ENCODE data around the gene HS3ST3A1.
"Not testable (repeated sequence)": the region's sequence is repeated elsewhere in the genome, so short reads cannot be mapped to it uniquely, and the experiment has no call there.

HS3ST3A1 gene

DNA sequence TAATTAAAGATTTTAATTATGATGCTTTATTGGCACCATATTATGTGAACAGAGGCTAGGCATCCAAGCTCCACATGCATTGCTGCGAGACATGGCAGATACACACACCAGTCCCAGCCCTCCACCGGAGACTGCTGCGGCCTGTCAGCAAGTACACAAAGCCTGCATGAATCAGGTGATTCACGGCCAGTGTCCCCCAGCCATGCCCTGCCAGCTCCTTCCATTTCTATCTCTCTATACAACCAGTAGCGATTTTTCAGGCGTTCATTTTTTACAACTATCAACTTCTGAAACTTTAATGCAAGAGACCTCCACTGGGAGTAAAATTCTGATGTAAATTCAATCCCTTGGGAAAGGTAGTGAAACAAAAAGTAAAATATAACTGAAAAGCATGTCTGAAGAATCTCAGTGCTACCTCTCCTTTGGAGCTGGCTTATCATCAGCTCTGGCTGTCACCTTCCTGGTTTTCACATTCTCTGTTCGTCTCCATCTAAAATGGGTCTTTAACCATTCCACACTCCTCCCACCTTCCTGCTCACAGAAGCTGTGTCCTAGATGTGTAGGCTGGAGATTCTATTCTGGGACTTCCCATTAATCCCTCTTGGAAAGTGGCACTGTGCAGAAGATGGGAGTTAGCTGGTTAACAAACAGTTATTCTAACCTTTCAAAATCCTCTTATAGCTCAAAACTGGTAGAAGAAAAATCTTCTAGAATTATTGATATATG lies 32.2 kb downstream of the HS3ST3A1 start:
- no peak for DNase-seq

- no peak for DNase-seq
These were observed 32.9 kb downstream of the HS3ST3A1 start for GRCh38 chr17:13568582-13569397.

- no peak for DNase-seq
These were observed 37.9 kb downstream of the HS3ST3A1 start for GRCh38 chr17:13563866-13564265.

DNA sequence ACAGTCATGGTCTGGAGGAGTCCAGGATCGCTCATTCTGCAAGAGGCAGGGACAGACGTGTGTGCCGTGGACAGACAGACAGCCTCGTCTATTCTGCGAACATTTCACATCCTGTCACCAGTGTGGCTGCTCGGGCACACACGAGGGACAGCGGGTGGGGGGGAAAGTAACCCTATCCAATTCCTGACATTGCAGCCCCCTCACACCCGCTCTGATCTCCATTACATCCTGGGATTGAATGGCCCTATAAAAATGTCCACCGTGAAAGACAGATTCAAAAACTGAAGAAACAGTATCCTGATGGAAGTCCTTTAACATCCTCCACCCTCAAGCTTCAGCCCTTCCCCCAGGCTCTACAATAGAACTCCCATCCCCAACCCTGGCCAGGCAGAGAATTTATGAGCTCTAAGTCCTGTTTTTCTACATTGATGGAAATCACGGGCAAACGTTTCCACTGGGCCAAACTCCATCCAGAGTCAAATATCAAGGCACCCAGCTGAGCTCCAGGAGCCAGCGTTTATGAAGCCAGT lies 39.4 kb downstream of the HS3ST3A1 start:
- no peak for DNase-seq

DNA sequence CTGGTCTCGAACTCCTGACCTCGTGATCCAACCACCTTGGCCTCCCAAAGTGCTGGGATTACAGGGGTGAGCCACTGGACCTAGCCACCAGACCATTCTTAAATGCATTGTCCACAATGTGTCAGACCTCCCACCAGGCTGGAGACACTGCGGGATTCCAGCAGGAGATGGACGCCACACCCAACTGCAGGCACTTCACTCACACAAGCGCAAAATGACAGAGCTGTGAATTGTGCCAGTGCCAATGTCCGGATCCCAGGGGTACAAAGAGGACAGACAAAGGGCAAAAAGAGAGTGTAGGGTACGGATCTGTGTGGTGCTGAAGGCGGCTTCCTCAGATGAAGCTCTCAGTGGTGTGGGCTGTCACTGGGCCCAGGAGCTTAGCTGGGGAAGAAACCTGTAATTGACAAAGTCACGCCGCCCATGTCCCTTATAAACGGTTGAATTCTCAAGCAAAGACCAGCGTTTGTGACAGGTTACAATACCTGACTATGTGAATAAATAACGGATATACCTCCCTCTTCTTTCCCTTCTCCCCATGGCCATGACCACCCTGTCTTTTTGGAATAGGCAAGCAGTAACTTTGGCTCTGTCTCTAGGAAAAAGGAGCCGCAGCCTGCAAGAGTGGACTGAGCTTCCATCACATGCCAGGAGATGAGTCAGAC lies 40.0 kb downstream of the HS3ST3A1 start:
- DNase-seq, result no peak

DNA sequence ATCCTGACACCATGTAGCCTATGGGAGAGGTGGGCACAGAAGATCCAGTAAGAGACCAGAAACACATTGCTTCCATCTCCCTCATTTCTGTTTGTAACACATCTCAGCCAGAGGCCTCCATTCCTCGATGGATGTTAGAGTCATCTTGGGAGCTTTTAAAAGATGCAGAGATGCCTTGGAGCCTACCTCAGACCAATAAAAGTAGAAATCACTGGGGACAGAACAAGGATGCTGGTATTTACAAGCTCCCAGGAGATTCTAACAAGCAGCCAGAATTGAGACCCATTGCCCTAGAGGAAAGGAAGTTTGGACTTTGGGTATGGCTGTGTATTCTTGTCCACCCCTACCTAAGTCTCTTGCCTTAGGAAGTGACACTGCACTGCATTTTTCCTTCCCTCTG lies 40.8 kb downstream of the HS3ST3A1 start:
- DNase-seq, result no peak

DNA sequence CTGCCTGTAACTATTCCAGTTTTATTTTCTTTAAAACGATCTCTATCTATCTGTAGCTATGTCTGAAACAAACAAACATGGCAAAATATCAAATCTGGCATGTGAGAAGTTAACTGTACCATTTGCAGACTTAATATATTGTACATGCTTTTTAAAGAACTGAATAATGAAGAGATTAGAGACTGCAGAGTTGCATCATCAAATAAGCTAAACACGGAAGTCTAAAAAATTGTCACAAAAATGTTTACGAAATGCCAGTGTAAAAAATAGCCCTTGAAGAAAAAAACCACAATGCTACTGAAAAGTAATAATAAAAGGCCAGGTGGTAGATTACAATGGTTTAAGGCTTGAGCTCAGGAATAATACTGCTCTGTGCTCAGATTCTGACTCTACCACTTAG lies 43.1 kb downstream of the HS3ST3A1 start:
- DNase-seq, result no peak

GRCh38 chr17:13557077-13557476 lies 44.7 kb downstream of the HS3ST3A1 start:
- no peak for DNase-seq

GRCh38 chr17:13554231-13554630 lies 47.5 kb downstream of the HS3ST3A1 start:
- DNase-seq, result no peak

GRCh38 chr17:13550291-13550690 lies 51.4 kb downstream of the HS3ST3A1 start:
- no peak for DNase-seq

- DNase-seq, result not testable (repeated sequence)
These were observed 53.2 kb downstream of the HS3ST3A1 start for GRCh38 chr17:13548576-13548975.

GRCh38 chr17:13546851-13547250 lies 54.9 kb downstream of the HS3ST3A1 start:
- DNase-seq, result no peak

- DNase-seq, result no peak
These were observed 55.8 kb downstream of the HS3ST3A1 start for GRCh38 chr17:13545941-13546340.

- DNase-seq, result no peak
These were observed 57.0 kb downstream of the HS3ST3A1 start for GRCh38 chr17:13544765-13545164.

GRCh38 chr17:13544292-13544691 lies 57.4 kb downstream of the HS3ST3A1 start:
- DNase-seq, result no peak

DNA sequence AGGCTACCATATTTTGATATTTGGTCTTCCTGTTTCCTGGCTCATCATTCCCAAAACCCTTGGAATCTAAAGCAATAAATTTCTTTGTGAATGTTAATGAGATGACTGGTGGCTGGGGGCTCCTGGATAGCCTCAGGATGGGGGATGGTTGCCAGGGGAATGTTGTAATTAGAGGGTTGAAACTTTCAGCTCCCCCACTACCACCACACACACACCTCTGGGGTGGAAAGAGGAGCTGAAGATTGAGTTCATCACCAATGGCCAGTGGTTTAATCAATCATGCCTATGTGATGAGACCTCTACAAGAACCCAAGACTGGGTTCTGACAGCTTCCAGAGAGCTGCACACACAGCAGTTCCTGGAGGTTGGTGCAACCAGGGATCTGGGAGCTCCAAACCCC lies 59.1 kb downstream of the HS3ST3A1 start:
- DNase-seq, result no peak

DNA sequence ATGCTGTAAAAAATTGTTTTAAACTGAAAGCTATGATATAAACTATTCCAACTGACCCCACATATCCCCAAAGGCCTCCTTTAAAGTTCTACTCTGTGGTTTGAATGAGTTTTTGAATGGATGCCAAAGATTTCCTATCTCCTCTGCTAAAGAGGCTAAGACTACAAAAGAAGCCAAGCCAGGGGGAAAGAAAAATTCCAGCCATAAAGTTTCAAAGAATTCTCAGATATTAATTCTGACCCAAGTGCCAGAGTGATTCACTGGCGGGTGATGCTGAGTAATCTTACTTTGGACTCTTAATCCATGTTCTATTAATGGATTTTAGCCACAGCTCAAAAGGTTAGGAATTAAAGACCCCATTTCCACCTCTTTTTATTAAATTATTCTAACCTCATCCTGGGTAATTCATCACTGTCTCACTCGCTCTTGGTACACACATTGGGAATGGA lies 60.7 kb downstream of the HS3ST3A1 start:
- no peak for DNase-seq

GRCh38 chr17:13540546-13540945 lies 61.2 kb downstream of the HS3ST3A1 start:
- no peak for DNase-seq

- no peak for DNase-seq
These were observed 62.3 kb downstream of the HS3ST3A1 start for GRCh38 chr17:13539421-13539820.

- DNase-seq, result no peak
These were observed 62.8 kb downstream of the HS3ST3A1 start for GRCh38 chr17:13538841-13539411.

- DNase-seq, result no peak
These were observed 63.7 kb downstream of the HS3ST3A1 start for GRCh38 chr17:13537871-13538643.

DNA sequence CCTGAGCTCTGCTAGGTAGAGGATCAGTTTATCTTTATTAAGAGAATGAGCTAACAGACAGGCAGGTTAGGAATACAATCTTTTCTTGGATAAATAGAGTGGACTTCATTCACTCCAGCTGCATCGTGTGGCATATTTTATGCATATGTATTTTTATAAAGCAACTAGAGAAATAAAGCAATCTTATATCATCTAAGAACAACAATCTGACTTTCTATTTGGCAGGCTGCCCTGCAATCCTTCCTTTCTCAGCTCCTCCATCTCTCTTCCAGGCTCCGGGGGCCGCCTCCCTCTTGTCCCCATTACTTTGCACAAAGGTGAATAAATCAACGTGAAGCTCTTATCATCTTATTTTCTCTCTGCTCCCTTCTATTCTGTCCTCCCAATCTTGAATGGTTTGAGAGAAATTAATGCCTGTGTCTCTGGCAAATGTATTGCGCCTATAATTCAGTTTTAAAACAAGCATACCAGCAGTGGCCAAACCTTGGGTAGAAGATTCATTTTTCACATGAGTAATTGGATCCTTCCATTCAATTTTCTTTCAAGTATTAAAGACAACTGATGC lies 64.5 kb downstream of the HS3ST3A1 start:
- DNase-seq, result no peak

Data from DMS79 treated with DMSO at 0.1 percent for 48 hours (cell line).